H54 (cell line): ENCODE measurements around the gene ASCL2.
"Not testable (repeated sequence)": the region's sequence is repeated elsewhere in the genome, so short reads cannot be mapped to it uniquely, and the experiment has no call there.

Experiments used
- DNase-seq: peaks from one replicate; pipeline ENCODE4 v3.0.0; 2011; ENCODE audit warnings: low spot score, mixed read lengths; ENCODE audit not compliant: insufficient read length
- FAIRE-seq: peaks from 3 replicates; lab custom pipeline; 2011; peaks lifted over from hg19 to GRCh38; lab: Jason Lieb, UNC
- POLR2A ChIP-seq: IDR thresholded peaks from 2 replicates; pipeline ENCODE4 v1.6.1; 2011; ENCODE audit warnings: low read depth, mild to moderate bottlenecking, low read length

ASCL2 gene

DNA sequence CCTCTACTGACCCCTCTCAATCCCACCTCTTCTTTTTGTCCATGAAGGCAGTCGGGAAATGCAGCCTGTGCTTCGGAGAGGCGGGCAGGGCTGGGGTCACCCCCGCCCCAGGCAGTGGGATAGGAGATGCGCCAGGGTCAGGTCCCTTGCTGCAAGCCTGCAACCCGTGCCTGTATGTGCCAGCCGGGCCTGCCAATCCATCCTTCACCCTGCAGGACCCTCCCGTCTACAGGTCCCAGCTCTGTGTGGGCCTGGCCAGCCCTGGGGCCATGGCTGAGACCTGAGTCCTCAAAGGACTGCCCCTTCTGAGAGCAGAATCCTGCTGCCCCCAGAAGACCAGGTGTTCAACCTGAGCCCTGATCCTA, 10.9 kb downstream of the ASCL2 start:
- no peak for TF ChIP-seq POLR2A
- FAIRE-seq = no peak

DNA sequence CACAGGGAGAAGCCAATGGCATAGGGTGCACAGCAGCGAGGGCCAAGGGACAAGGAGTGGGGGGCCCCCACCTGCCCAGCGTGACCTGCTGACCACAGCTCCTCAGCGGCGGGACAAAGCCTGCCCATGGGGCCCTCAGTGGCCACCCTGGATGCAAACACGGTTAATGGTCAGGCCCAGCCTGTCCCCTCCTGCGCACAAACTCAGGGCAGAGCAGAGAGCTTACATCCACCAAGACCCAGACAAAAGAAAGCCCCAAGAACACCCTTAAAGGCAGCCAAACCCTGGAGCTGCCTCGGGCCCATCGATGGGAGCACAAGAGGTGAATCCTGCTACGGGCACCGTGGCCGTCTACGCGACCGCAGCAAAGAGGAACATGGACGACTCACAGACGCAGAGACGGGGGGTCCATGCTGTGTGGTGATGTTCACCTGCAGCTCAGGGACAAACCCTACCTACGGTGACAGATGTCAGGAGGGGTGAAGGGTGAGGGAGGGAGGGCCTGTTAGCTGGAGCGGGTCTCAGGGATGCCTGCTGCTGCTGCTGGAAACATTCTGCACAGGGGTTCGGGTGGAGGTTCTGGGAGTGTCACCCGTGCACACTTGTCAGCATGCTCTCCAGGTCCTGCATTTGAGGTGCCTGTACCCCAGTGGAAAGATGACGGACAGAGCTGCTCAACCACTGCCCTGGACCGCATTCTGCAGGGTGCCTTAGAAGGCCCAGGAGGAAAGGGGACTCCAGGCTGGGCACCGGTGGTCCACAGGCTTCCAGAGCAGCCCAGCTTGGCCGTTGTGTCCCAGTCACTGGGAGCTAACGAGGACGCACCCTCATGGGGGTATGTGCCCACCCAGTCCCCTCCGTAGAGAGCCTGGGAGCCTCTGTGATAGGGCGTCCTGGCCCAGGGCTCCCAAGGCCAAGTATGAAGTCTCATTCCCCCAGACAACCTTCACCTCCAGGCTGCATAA, 11.6 kb downstream of the ASCL2 start:
- FAIRE-seq (no peak), DNase-seq (no peak)
- TF ChIP-seq POLR2A = no peak

More for the DNA sequence above, 10.9 kb downstream of the ASCL2 start:
- no peak for DNase-seq

GRCh38 chr11:2256951-2257700, 13.3 kb downstream of the ASCL2 start:
- FAIRE-seq (no peak), DNase-seq (no peak)
- TF ChIP-seq POLR2A = no peak

DNA sequence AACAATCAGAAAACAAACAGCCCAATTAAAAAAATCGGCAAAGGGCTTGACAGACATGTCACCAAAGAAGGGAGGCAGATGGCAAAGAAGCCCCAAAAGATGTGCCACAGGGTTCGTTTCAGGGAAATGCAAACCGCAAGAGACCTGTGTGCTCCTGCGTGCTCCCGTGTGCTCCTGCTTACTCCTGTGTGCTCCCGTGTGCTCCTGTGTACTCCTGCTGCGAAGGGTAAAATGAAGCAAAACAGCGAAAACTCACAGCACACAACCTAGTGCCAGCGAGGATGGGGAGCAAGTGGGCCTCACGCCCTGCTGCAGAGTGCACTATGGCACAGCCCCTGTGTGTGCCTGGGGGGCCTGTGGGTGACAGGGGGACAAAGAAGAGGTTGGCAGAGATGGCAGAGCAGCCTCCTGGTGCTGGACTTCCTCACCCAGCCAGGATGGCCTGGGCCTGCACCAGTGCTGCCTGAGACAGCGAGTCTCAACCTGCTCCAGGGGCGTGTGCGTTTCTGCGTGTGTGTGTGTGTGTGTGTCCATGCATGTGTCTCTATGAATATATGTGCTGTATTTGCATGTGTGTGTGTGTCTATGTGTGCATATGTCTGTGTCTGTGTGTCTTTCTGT, 14.0 kb downstream of the ASCL2 start:
- FAIRE-seq (no peak), DNase-seq (no peak)
- no peak for TF ChIP-seq POLR2A

DNA sequence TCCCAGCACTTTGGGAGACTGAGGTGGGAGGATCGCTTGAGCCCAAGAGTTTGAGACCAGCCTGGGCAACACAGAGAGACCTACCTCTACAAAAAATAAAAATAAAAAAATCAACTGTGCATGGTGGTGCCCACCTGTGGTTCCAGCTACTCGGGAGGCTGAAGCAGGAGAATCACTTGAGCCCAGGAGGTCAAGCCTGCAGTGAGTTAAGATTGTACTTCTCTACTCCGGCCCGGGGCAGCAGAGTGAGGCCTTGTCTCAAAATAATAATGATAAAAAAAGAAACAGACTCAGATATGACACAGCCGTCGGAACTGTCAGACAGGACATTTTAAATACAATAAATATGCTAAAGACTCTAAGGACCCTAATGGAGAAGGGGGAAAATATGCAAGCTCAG, 18.4 kb downstream of the ASCL2 start:
- FAIRE-seq (no peak), DNase-seq (no peak)
- no peak for TF ChIP-seq POLR2A

DNA sequence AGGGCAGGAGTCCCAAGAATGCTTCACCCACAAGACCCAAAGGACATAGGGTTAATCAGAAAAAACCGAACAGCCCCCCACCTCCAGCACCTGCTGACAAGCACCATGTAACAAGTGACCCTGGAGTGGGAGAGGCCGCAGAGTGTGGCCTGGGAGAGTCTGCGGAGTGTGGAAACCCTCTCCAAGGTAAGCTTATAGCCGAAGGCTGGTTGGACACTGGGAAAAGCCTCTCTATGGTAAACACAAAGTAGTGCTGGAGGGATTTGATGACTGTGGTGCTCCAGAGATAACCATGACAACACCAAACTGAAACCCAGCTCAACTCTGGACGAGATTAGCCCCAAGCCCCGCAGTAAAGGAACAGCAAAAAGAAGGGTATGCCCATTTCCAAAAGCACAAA, 19.2 kb downstream of the ASCL2 start:
- no peak for DNase-seq
- no peak for FAIRE-seq
- no peak for TF ChIP-seq POLR2A

DNA sequence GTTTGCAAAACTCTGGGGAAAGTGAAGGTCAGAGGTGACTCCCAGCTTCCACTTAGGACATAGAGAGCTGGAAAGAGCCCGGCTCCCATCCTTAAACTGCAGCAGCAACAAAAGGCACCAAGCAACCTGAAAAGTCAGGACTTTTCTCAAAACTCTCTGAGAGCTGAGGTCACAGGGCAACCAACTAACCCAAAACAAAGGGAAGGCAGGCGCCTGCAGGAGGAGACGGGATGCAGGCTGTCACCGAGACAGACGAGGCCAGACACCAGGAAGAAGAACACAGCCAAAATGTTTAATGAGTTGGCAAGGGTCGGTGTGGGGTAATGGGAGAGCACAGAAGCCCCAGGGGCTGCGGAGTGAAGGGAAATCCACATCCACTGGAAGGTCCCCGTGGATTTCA, 19.9 kb downstream of the ASCL2 start:
- TF ChIP-seq POLR2A = no peak
- DNase-seq (no peak), FAIRE-seq (no peak)

- no peak for FAIRE-seq
- TF ChIP-seq POLR2A = no peak
- no peak for DNase-seq
These were observed 20.3 kb downstream of the ASCL2 start for GRCh38 chr11:2250041-2250440.

DNA sequence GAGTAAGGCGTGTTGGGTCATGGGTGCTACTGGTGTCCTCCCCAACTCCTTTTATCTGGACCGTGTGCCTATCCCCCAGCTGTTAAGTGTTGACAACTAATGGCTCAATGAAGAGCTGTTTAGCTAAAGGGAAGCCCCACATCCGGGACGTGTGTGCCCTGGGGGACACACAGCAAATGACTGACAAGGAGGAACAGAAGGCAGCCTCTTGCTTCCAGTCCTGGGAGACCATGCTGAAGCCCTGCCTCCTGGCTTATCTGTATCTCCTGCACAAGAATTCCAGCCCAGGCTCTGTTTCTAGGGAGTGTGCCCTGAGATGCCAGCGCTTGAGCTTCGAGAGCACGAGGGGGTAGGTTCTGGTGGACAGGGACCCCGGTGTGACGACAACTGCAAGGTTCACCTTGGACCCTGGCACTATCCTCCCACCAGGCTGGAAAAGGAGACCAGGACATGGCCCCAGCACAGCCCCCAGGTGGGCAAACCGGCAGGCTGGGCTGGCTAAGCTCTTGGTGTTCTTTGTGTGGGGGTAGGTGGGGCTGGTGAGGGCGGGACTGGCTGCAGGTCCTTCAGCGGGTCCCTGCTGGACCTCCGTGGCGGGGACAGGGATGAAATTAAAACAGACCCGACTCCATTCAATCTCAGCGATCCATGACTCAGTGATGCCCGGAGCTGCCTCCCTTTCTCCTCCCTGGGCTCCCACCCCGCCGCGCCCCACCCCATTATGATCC, 21.0 kb downstream of the ASCL2 start:
- FAIRE-seq (no peak), DNase-seq (no peak)
- TF ChIP-seq POLR2A = no peak

DNA sequence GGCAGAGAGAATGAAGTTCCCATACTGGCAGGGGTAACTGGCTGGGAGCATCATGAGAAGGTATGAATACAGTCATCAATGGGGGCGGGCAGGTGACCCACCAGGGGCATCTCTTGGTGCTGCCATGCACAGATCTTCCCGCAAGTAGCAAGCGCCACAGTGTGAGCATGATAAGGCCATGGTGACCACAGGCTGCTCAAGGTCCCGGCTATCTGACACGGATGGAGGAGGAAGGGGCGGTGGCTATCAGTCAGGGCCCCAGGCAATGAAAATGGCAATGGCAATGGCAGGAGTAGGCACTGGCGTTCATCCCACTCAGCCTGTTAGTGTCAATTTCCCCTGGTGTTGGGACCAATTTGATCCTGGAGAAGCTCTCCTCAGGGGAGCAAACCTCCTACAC, 21.6 kb downstream of the ASCL2 start:
- no peak for FAIRE-seq
- DNase-seq = no peak
- TF ChIP-seq POLR2A = no peak

DNA sequence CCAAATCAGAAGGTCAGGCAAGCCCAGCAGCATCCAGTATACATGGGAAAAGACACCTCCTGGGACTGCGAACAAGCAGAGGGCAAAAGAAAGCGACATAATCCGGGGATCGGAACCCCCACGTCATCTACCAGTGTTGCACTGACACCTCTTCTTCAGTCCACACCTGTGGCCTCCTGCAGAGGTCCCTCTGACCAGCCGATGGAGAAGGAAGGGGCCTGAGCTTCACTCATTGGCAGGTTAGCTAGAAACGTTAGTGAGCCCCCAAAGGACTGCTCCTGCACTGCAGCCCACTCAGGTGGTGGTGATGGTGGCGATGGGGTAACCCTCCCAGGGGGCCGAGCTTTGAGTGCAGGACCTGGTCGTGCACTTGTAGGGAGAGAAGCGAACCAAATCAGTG, 22.1 kb downstream of the ASCL2 start:
- no peak for TF ChIP-seq POLR2A
- DNase-seq = no peak
- no peak for FAIRE-seq

GRCh38 chr11:2247496-2247895, 22.9 kb downstream of the ASCL2 start:
- FAIRE-seq (no peak), DNase-seq (no peak)
- no peak for TF ChIP-seq POLR2A

- FAIRE-seq (no peak), DNase-seq (no peak)
These were observed 29.6 kb downstream of the ASCL2 start for GRCh38 chr11:2240834-2241233.

GRCh38 chr11:2237457-2238238, 32.7 kb downstream of the ASCL2 start:
- FAIRE-seq (no peak), DNase-seq (no peak)
- no peak for TF ChIP-seq POLR2A

More at GRCh38 chr11:2240834-2241233, 29.6 kb downstream of the ASCL2 start:
- no peak for TF ChIP-seq POLR2A

- DNase-seq = not testable (repeated sequence)
These were observed 33.8 kb downstream of the ASCL2 start for GRCh38 chr11:2236381-2237134.

More at GRCh38 chr11:2236381-2237134, 33.8 kb downstream of the ASCL2 start:
- FAIRE-seq = not testable (repeated sequence)
